T47D (cell line): ENCODE measurements around the gene EMC1.
"Not testable (repeated sequence)": the region's sequence is repeated elsewhere in the genome, so short reads cannot be mapped to it uniquely, and the experiment has no call there.

ENCODE experiments used
- DNase-seq, 2 experiments: peaks; one replicate each; pipeline versions ENCODE4 v3.0.0 to v3.0.0-alpha.2; 2011 to 2012; ENCODE audit warnings: low read depth in 1 of 2, low spot score in 1 of 2
- JUND ChIP-seq: IDR thresholded peaks from 2 replicates; pipeline ENCODE4 v1.6.1; 2012; ENCODE audit warnings: low read depth
- in situ Hi-C: cut with HindIII; loops from 2 replicates; pipeline ENCODE4 v1.10.0; 2016; ENCODE audit warnings: low sequenced_read_pairs, low pct_unique_long_range_greater_than_20kb

The EMC1 gene

DNA sequence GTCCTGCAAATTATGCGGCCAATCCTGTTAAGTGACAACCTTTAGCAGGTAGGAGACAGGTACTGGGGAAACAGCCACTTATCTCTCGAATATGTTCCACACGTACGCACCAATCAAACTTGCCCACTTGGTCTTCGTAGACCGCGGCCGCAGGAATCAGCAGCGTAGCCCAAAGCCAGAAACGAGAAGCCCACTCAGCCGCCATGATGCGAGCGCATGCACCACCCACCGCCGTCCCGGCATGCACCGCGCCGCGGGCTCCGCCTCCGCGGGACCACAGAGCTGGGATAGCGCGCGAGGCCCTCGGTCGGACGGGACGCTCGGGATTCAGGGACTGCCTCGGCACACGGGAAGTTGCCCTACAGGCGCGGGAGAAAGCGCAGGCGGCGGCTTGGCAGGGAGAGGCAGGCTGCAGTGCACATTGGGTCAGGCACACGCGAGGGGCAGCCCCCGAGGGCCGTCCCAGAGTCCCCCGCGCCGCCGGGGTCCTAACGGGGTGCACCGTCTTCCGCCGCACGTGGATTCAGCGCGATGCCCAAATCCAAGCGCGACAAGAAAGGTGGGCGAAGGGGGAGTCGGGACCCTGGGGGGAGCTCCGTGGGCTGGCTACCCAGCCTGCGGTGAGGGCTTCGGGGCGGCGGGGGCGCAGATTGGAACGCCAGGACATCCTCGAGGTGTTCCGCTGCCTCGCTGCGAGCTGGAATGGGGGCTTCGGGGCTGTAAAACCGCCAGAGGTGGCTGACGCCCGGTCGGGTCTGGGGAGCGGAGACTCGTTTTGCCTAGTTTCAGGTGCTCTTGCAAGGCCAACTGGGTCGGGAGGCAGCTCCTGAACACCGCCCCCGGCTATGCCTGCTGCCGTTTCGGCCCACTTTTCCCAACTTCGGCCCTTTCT, at the start of gene EMC1, which contains the start of gene MRTO4:
Gene EMC1, minus strand, starts transcription at position 220 of the 892 bp plus-strand sequence. Its CDS starts 15 bp downstream, at position 205.
Gene MRTO4, plus strand, starts transcription at position 501 of the 892 bp plus-strand sequence. Its CDS starts 31 bp downstream, at position 532.
- DNase-seq, result peak; percentile 77 to 82
- TF ChIP-seq JUND, result no peak
- in situ Hi-C loops, result no loop called here

DNA sequence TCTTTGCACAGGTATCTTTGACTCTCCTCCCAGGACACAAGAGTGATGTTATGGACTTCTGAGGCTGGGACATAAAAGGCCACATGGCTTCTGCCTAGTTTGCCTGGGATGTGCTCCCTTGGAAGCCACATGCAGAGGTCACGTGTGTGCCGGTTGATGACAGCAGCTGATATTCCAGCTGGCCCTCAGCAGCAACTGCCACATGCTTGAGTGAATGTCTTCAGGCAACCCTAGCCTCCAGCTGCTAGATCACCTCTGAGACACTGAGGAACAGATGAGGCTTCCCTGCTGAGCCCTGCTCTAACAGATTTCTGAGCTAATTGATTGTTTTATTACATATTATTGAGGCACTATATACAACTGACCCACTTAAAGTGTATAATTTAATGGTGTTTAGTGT, 48.9 kb upstream of the EMC1 start:
- in situ Hi-C loops, result no loop called here
- TF ChIP-seq JUND, result no peak
- DNase-seq, result no peak

DNA sequence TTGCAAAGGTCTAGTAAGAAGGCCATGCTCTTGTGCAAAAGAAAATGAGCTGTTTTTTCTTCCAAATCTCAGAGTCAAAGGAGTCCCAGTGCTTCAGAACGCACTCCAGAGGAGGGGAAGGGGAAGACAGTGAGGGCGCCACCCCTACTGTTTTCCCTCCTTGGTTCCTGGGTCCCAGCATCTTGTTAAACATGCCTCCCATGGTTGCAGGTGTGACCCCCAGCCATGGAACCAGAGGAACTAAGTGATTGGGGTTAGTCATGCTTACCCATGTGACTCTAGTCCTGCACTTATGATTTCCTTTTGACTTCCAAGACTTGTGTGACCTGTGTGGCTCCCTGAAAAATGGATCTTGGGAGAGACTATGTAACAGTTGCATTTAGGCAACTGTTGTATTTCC, 43.3 kb upstream of the EMC1 start:
- no peak for DNase-seq
- in situ Hi-C loops, result no loop called here
- no peak for TF ChIP-seq JUND

- in situ Hi-C loops, result no loop called here
- TF ChIP-seq JUND, result no peak
- DNase-seq, result no peak
Measured at GRCh38 chr1:19289244-19289643, 37.9 kb upstream of the EMC1 start.

DNA sequence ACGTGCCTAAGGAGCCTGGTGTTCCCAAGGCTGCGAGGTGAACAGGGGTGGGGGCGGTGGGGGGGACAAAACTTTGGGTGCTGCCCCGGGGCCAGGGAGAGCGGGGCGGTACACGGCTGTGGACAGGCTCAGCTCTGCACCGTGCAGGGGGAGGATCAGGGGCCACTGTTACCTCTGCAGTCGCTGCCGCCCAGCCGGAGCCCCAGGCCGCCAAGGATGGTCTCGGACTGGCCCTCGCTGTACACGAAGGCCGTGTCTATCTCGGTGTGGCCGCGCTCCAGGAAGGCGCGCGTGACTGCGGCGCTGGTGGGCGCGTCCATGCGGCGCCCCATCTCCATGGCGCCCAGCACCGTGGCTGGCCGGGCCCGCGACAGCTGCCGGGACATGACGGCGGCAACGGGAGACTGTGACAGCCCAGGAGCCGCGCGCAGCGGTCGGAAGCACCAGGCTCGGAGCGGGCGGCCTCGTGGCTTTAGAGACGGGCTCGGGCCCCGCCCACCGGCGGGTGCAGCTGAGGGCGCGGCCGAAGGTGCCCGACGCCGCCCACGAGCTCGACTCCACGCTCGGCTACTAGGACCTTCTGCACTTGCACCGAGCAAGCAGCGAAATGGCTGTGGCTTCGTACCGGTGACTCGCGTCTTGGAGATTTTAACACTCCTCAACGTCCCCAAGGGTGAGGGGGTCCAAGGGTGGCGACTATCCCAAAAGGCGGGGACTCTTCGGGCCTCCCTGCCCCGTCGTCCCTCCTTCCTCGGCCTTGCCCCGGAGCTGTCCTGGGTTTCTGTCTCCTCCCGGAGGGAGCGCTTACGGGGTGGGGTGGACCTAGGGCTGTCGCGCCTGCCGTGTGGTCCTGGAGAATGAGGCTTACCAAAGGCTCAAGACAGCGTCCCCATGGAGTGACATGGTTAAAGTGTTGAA, 37.3 kb upstream of the EMC1 start, which contains the start of gene AKR7A3:
Gene AKR7A3, minus strand, starts transcription at position 447 of the 918 bp plus-strand sequence. Its CDS starts 61 bp downstream, at position 386.
- in situ Hi-C loops, result not testable (repeated sequence)
- DNase-seq, result peak; percentile 66 to 68

DNA sequence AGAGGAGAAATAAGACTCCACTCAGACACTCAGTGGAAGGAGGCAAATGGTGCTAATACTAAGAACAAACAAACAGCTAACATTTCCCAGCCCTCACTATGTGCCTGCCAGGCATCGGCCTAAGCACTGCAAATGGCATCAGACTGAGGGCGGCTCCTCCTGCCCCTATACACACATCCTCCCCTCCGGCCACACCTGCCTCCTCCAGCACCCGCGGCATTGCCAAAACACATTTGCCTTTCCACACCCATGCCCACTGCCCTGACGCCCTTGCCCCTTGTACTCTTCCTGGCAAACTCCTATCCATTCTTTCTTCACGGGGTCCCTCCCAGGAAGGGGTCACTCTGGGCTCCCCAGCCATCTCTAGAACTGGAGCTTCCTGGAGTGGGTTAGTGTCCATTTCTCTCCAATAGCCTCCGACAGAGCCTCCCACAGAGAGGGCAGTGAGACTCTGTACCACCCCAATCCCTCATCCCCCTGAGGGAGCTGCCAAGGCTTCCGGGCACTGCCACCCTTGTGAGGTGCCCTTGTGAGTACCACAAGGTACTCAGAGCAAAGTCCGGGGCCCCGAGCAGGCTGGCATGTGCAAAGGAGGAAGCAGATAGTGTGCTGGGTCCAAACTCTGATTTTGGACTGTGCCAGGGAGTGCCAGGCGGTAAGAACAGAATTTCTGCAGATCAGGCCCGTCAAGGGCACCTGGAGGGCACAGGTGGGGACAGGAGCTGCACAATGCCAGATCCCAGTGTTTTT, 36.3 kb upstream of the EMC1 start:
- no peak for TF ChIP-seq JUND
- no peak for DNase-seq
- in situ Hi-C loops, result no loop called here

- in situ Hi-C loops, result not testable (repeated sequence)
Measured at GRCh38 chr1:19285807-19286206, 34.5 kb upstream of the EMC1 start.

DNA sequence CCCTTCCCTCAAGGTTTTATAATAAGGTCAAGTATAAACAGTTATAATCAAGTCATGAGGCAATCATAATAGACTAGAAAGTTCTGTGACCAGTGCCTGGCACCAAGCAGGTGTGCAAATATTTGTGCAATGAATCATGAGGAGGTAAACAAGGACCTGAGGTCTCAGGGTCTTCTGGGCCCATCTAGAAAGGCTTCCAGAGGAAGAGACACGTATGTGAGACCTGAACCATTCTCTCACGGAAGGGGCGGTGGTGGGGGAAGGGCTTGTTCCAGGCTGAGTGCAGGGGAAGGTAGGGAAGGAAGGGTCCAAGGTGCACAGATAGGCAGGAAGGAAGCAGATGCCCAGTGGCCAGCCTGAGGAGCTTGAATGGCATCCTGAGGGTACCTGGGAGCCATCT, 34.0 kb upstream of the EMC1 start:
- DNase-seq, in situ Hi-C loops: not testable (repeated sequence)

More at GRCh38 chr1:19285807-19286206, 34.5 kb upstream of the EMC1 start:
- not testable (repeated sequence) for DNase-seq

- in situ Hi-C loops, result no loop called here
- no peak for DNase-seq
- no peak for TF ChIP-seq JUND
Measured at GRCh38 chr1:19284881-19285280, 33.6 kb upstream of the EMC1 start.

GRCh38 chr1:19283891-19284290, 32.6 kb upstream of the EMC1 start:
- in situ Hi-C loops, result no loop called here
- no peak for DNase-seq
- no peak for TF ChIP-seq JUND

GRCh38 chr1:19274636-19275035, 23.3 kb upstream of the EMC1 start:
- TF ChIP-seq JUND, result no peak
- in situ Hi-C loops, result no loop called here
- no peak for DNase-seq

GRCh38 chr1:19273844-19274531, 22.7 kb upstream of the EMC1 start:
- in situ Hi-C loops, DNase-seq: not testable (repeated sequence)
